Measurements from ENCODE around the gene CLNK. TPM values are rescaled to one million over a fixed set of nuclear protein-coding genes. Genes with fewer than 3 reads are reported as not detected.

The CLNK gene
- total and polyA plus RNA-seq, 2 of the 8 experiments (the other 6 are each of a cell fraction or from before 2014, with no cell fraction given), result not detected

DNA sequence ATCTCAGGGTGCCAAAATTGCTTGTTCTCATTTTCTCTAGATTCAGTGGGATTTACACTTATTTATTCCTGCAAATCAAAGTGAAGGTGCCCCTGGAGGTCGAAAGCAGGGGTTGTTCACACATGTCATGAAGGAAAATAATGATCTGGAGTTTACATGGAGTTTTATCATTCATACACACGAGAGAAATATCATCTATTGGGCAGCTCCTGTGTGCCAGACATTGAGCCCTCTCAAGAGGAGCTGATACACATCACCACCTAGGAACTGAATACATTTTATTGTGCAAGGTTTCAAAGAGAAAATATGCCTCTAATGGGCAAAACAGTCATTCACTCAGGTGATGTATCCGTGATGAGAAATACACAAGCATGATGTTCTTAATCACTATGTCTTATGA, 23.5 kb downstream of the CLNK start:
- H2AFZ ChIP-seq (ENCODE audit: low read length), result no peak overlapping the region
- H3K27me3 ChIP-seq (replicated peaks in 1 of 4; ENCODE audit: control insufficient read depth in 3 of 4, extremely low read depth in 1 of 4, insufficient read depth in 3 of 4, low read length in 3 of 4), result no peaks in the 10 kb centered on the region
- no peaks in the 10 kb centered on the region for H3K79me2 ChIP-seq (ENCODE audit: control insufficient read depth in 1 of 2, insufficient read depth in 2 of 2, low read length in 2 of 2)
- no peak overlapping the region for H3K4me3 ChIP-seq (ENCODE audit: extremely low read depth in 1 of 4, insufficient read depth in 2 of 4, low read depth in 3 of 4, low read length in 4 of 4)
- no peak overlapping the region for H2BK12ac ChIP-seq (ENCODE audit: low read depth, low read length)
- H2BK5ac ChIP-seq (ENCODE audit: low read depth, low read length), result no peak overlapping the region
- no peaks in the 10 kb centered on the region for H4K20me1 ChIP-seq (replicated peaks in 1 of 2; ENCODE audit: control insufficient read depth in 1 of 2, insufficient read depth in 2 of 2, low read length in 2 of 2)
- no peak overlapping the region for H3K18ac ChIP-seq (ENCODE audit: extremely low read depth, low read length)
- no peak overlapping the region for H2AK5ac ChIP-seq (ENCODE audit: low read depth, low read length)
- H4K8ac ChIP-seq (ENCODE audit: extremely low read depth, insufficient read depth, low read length), result no peak overlapping the region
- no peak overlapping the region for H3K23ac ChIP-seq (ENCODE audit: insufficient read length)
- POLR2A ChIA-PET (ENCODE audit: partially characterized antibody), result no interaction called here
- H3K36me3 ChIP-seq (ENCODE audit: control insufficient read depth in 2 of 4, insufficient read depth in 4 of 4, low read length in 3 of 4), result no peaks in the 10 kb centered on the region
- no peaks in the 10 kb centered on the region for H3K9me3 ChIP-seq (ENCODE audit: insufficient read depth in 2 of 2, low read depth in 1 of 2, low read length in 1 of 2)
- H4K5ac ChIP-seq (ENCODE audit: insufficient read length, low read depth, low read length), result no peak overlapping the region
- H3K23me2 ChIP-seq (ENCODE audit: low read depth, low read length), result no peaks in the 10 kb centered on the region
- no peak overlapping the region for H3K14ac ChIP-seq (ENCODE audit: insufficient read length)
- no peak for TF ChIP-seq RFX5 (IDR thresholded peaks at IDR 0.05; ENCODE audit: borderline replicate concordance, low read depth, low read length)
- TF ChIP-seq KDM5A (IDR thresholded peaks at IDR 0.05; ENCODE audit: low read length), result no peak
- no peak for TF ChIP-seq YY1 (IDR thresholded peaks at IDR 0.05; ENCODE audit: low read depth, low read length)
- TF ChIP-seq SIRT6 (IDR thresholded peaks at IDR 0.05; ENCODE audit: low read length), result no peak
- no peak for TF ChIP-seq SAP30 (IDR thresholded peaks at IDR 0.05; ENCODE audit: insufficient read depth, insufficient replicate concordance, low read length)
- TF ChIP-seq EP300 (IDR thresholded peaks at IDR 0.05; ENCODE audit: borderline replicate concordance in 1 of 2, low read depth in 2 of 2, low read length in 2 of 2), result no peak
- TF ChIP-seq EGR1 (IDR thresholded peaks at IDR 0.05; ENCODE audit: borderline replicate concordance, low read depth, low read length), result no peak
- TF ChIP-seq HDAC6 (IDR thresholded peaks at IDR 0.05; ENCODE audit: low read depth, low read length), result no peak
- no peak for TF ChIP-seq POU5F1 (IDR thresholded peaks at IDR 0.05; ENCODE audit: low read depth, low read length)
- no peak overlapping the region for H3K4me2 ChIP-seq (ENCODE audit: insufficient read depth in 1 of 2, low read depth in 2 of 2, low read length in 2 of 2)
- DNase-seq (ENCODE audit: low read depth in 1 of 2, low spot score in 2 of 2) (no peak), FAIRE-seq (no peak)
- 88% methylated on average over 3 of the region's 3 CpGs; no CpG with 5 or more reads in 1 of the 2 experiments for WGBS, 2 experiments (ENCODE audit: extremely low coverage in 1 of 2, insufficient coverage in 1 of 2, insufficient read length in 1 of 2, insufficient replicate concordance in 2 of 2, low coverage in 1 of 2, low lambda C conversion rate in 2 of 2, missing lambda C conversion rate in 1 of 2)
- H3K4ac ChIP-seq (replicated peaks; ENCODE audit: insufficient read length, low read depth, low read length), result no peak overlapping the region
- no peak overlapping the region for H2BK20ac ChIP-seq (ENCODE audit: low read length)
- H2BK120ac ChIP-seq (replicated peaks; ENCODE audit: low read depth, low read length), result no peak overlapping the region
- no peaks in the 10 kb centered on the region for H3K4me1 ChIP-seq (replicated peaks in 1 of 4; ENCODE audit: control insufficient read depth in 3 of 4, insufficient read depth in 4 of 4, low read length in 3 of 4)
- CTCF ChIA-PET (ENCODE audit: partially characterized antibody), result interaction anchor here (0.8 kb wide), 1 partner anchor 14 kb away, joined by 3 read pairs; no protein-coding TSS in a partner anchor
- H3K9ac ChIP-seq (replicated peaks in 1 of 4; ENCODE audit: extremely low read depth in 1 of 4, low read depth in 3 of 4, low read length in 3 of 4), result no peak overlapping the region
- no peak overlapping the region for H2BK15ac ChIP-seq (ENCODE audit: low read length)
- no peaks in the 10 kb centered on the region for H3K79me1 ChIP-seq (ENCODE audit: low read depth, low read length)
- H3K56ac ChIP-seq (replicated peaks; ENCODE audit: insufficient read length, low read depth, low read length), result no peak overlapping the region
- no peak overlapping the region for H3K27ac ChIP-seq (ENCODE audit: low read depth, low read length)
- H4K91ac ChIP-seq (replicated peaks; ENCODE audit: insufficient read length, low read length), result no peak overlapping the region
